ENCODE results near the gene USF1. TPM values are rescaled to one million over a fixed set of nuclear protein-coding genes. Genes with fewer than 3 reads are reported as not detected.
A peak's percentile ranks its signal among the peaks of the same experiment; 100 is the strongest.
"Not testable (repeated sequence)": the region's sequence is repeated elsewhere in the genome, so short reads cannot be mapped to it uniquely, and the experiment has no call there.

USF1 gene
- total RNA-seq, 1 donor from 2014 or later, result 37.9 TPM

DNA sequence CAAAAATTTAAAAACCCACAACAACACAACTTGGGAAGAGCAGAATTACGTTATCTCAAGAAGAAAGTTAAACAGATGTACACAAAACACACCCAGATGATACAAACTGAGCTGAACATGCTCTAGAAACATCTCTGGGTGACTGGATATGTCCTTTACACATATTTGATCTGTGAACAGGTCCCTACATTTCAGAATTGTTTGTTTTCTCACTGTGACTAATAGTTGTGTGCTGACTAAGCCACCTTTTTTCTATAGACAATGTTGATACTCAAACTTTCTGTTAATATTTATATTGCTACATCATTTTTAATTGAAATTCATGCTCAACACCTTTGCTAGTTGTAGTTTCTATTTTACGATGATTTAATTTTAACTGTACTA is 23.8 kb downstream of the USF1 start:
- DNase-seq (ENCODE audit: low read depth), result no peak
- TF ChIP-seq, protein P1, sequence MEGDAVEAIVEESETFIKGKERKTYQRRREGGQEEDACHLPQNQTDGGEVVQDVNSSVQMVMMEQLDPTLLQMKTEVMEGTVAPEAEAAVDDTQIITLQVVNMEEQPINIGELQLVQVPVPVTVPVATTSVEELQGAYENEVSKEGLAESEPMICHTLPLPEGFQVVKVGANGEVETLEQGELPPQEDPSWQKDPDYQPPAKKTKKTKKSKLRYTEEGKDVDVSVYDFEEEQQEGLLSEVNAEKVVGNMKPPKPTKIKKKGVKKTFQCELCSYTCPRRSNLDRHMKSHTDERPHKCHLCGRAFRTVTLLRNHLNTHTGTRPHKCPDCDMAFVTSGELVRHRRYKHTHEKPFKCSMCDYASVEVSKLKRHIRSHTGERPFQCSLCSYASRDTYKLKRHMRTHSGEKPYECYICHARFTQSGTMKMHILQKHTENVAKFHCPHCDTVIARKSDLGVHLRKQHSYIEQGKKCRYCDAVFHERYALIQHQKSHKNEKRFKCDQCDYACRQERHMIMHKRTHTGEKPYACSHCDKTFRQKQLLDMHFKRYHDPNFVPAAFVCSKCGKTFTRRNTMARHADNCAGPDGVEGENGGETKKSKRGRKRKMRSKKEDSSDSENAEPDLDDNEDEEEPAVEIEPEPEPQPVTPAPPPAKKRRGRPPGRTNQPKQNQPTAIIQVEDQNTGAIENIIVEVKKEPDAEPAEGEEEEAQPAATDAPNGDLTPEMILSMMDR (conservative IDR thresholded peaks at IDR 0.05; ENCODE audit: low read depth, low read length), result no peak
- H3K4me3 ChIP-seq (ENCODE audit: low read depth, low read length), result peak overlapping the region; percentile 81

DNA sequence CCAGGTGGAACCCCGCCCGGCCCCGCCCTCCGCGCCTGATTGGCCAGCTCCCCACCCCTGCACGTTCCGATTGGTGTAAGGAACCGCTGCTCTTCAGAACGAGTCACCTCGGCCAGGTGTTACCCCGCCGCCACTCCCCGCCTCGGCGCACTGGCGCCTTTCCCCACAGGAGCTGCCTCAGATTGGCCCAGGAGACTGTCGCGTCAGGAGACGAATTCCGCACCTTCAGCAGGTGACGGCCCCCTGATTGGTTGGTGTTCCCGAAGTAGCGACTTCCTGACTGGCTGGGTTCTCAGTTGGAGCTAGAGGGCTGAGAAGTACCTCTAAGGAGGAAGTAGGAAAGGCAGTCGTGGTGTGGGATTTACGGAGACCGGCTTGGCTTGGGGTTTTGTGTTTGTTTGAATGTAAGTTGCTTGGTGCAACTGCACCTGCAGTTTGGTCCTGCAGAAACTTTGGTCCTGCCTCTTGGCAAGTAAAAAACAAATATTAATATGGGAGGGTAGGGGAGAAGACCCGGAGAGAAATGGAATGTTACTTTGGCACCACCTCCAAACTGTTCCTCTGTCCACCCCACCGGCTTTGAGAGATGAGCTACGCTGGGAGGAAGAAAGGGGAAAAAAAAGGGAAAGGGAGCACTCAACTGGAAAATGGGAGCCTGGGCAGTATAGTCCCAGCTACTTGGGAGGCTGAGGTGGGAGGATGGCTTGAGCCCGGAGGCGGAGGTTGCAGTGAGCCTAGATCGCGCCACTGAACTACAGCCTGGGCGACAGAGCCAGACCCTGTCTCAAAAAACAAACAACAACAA is 24.4 kb downstream of the USF1 start:
- H3K4me3 ChIP-seq (ENCODE audit: low read depth, low read length), result peak overlapping the region; percentile 81
- DNase-seq (ENCODE audit: low read depth), result peak; percentile 63
- TF ChIP-seq, protein P1 (conservative IDR thresholded peaks at IDR 0.05; ENCODE audit: low read depth, low read length), result no peak

DNA sequence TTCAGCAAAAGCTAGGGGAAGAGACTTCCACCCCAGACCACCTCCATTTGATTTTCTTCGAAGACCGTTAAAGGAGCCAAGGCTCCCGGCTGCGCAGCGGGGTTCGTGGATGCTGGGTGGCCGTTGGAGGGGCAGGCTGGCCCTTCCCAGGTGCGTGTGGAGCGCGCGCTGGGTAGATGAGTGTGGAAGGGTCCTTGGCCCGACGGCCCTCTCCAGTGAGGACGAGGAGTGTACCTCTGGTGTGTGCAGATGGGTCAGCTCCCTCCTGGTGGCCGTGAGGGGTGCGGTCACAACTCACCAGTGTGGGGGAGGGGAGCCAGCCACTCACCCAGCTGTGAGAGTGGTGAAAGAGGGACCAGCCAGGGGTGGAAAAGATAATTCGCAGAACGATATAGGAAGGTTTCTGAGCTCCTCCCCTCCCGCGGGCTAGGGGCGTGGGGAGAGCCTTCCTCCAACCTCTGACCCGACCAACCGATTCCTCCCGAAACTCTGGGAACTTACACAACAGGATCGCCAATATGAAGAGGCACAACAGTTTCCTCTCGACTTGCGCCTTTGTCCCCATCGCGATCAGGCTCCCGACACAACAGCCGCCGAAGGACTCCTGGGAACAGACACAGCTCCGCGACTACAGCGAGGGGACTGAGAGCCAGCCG is 25.1 kb downstream of the USF1 start, which contains the start of gene F11R:
TSS of gene F11R (minus strand) at position 644 of the 656 bp plus-strand sequence. CDS start at position 565, 79 bp downstream.
- DNase-seq (ENCODE audit: low read depth), result no peak
- TF ChIP-seq, protein P1 (conservative IDR thresholded peaks at IDR 0.05; ENCODE audit: low read depth, low read length), result peak; percentile 31
- H3K4me3 ChIP-seq (ENCODE audit: low read depth, low read length), result peak within 1 kb of the TSS; percentile 81

DNA sequence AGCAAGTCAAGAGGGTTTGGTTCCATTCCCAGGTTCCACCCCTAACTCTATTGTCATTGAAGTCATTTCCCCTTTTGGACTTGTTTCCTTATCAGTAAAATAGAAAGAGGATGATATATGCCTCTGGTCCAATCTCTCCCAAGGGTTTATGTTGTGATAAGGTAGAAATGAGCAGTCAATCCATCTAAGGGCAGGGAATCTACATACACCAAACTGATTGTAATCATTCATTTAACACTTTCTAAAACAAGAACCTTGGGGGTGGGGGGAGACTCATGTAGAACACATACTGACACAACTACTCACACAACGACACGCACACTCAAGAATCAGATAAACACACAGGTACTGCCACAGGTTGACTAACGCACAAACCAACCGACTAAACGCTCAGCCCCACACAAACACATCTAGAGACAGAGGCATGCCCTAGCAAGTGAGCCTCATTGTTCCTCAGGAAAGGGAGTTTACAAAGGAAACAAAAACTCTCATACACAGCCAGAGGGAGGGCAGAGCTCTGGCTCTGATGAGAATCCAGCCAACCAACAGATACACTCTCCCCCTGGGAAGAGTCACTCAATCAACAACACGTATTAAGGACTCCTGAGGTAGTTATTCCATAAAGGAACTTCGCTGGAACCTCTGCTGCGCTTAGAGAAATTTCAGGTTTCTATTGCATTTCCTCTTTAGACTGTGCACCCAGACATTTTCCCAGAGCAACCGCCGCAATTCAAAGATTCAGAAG is 25.9 kb downstream of the USF1 start:
- no peak for DNase-seq (ENCODE audit: low read depth)
- H3K4me3 ChIP-seq (ENCODE audit: low read depth, low read length), result peak overlapping the region; percentile 81
- TF ChIP-seq, protein P1 (conservative IDR thresholded peaks at IDR 0.05; ENCODE audit: low read depth, low read length), result no peak

DNA sequence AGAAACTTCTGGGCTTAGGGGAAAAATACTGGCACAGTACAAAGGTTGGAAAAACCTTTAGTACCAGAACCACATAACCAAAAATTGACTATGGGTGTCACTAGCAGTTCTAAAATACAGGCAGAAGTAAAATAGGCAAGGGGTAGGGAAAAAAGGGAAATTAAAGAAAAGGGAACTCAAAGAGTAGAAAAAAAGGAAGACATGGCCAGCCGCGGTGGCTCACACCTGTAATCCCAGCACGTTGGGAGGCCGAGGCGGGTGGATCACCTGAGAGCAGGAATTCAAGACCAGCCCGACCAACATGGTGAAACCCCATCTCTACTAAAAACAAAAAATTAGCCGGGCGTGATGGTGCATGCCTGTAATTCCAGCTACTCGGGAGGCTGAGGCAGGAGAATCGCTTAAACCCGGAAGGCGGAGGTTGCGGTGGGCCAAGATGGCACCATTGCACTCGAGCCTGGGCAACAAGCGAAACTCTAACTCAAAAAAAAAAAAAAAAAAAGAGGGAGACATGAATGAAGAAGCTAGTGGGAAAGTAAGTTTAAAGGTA is 26.6 kb downstream of the USF1 start:
- H3K4me3 ChIP-seq (ENCODE audit: low read depth, low read length), result peak overlapping the region; percentile 81
- DNase-seq (ENCODE audit: low read depth), result not testable (repeated sequence)

DNA sequence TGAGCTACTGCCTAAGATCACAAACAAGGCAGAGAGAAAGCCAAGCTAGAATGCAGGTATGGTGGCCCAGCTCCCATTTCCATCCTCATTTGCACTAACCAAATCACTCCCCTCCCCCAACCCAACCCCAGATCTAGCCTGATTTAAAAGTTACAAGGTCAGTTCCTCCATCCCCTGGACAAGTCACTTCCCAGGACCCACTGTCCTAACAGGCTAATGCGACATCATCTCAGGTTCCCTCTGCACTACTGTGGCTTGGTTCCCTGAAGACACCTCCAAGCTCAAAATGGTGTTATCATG is 27.2 kb downstream of the USF1 start:
- no peak overlapping the region for H3K4me3 ChIP-seq (ENCODE audit: low read depth, low read length)
- no peak for DNase-seq (ENCODE audit: low read depth)
- TF ChIP-seq, protein P1 (conservative IDR thresholded peaks at IDR 0.05; ENCODE audit: low read depth, low read length), result no peak

Data from epithelial cell of proximal tubule (primary cell).